ENCODE data around the gene CFAP90.

Gene CFAP90

DNA sequence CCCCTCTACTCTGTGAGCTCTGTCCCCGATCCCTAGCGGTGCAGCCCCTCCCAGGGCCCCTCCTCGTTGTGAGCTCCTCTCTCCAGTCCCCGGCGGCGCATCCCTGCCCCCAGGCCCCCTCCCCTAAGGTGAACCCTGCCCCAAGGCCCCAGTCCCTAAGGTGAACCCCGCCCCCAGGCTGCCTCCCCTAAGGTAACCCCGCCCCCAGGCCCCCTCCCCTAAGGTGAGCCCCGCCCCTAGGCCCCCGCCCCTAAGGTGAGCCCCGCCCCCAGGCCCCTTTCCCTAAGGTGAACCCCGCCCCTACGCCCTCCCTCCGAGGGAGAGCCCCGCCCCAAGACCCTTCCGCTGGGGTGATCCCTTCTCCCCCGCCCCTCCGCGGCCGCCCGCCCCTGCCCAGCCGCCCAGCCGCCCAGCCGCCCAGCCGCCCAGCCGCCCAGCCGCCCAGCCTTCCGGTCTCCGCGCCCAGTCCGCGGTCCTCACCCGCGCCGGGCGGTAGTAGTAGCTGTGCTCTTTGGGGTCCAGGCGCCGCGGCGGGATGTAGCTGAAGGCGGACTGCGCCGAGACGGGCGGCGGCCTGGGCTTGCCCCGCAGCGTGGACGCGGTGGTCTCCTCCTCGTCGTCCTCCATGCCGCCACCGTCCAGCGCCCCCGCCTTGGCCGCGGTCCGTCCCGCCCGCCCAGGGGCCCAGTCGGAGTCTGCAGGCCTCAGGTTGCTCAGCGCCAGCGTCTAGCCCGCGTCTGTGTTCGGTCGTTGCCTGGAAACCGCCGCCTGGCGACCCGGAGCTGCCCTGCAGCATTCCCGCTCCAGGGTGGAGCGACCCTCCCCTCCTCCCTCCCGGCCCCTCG lies at the start of gene CFAP90:
Gene CFAP90, minus strand, starts transcription at position 739 of the 845 bp plus-strand sequence. Its CDS starts 112 bp downstream, at position 627.
- TF ChIP-seq ZNF274 (IDR thresholded peaks at IDR 0.05; ENCODE audit: low read depth, low read length), result no peak
- H3K4me3 ChIP-seq (ENCODE audit: low read length), result peak within 1 kb of the TSS; percentile 42; the same call in 1 of the 2 replicates

DNA sequence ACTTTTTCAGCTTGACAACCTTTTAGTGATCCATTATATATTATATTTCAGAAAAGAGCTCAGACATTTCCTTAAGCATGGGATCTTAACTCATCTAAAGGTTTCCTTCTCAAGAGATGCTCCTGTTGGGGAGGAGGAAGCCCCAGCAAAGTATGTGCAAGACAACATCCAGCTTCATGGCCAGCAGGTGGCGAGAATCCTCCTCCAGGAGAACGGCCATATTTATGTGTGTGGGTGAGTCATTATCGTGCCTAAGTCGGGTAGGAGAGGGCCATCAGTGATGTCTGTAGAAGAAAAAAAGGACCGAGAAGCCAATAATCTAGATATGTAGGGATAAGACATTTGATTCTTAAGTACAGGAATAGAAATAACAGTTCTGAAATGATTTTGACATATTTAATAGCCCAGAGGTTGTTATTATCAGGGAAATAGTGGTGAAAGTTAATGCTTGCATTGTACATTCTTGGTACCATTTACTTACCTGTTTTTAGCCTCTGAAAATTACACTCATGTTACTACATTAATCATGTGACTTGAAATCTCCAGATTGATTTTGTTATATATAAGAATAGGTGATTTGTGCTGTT lies 46.2 kb upstream of the CFAP90 start:
- H3K4me3 ChIP-seq (ENCODE audit: low read length), result no peak overlapping the region
- no peak for TF ChIP-seq ZNF274 (IDR thresholded peaks at IDR 0.05; ENCODE audit: low read depth, low read length)

GRCh38 chr5:7894860-7895259 lies 43.9 kb upstream of the CFAP90 start:
- no peak overlapping the region for H3K4me3 ChIP-seq (ENCODE audit: low read length)
- no peak for TF ChIP-seq ZNF274 (IDR thresholded peaks at IDR 0.05; ENCODE audit: low read depth, low read length)

DNA sequence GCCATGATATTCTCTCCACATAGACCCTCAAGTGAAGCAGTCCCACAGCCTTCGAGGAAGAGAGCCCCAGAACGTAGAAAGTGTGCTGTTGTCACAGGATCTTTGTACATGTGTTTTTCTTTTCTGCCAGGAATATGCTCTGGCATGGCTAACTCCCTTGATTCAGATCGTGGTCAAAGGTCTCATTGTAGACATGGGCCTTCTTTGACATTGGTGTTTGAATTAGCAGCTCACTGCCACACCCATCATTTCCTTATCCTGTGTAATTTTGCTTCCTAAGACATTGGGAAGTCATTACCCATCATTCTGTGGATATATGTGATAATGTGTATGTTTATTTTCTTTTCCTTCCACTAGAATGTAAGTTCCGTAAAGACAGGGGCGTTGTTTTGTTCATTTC lies 43.5 kb upstream of the CFAP90 start:
- TF ChIP-seq ZNF274 (IDR thresholded peaks at IDR 0.05; ENCODE audit: low read depth, low read length), result no peak
- H3K4me3 ChIP-seq (ENCODE audit: low read length), result no peak overlapping the region

DNA sequence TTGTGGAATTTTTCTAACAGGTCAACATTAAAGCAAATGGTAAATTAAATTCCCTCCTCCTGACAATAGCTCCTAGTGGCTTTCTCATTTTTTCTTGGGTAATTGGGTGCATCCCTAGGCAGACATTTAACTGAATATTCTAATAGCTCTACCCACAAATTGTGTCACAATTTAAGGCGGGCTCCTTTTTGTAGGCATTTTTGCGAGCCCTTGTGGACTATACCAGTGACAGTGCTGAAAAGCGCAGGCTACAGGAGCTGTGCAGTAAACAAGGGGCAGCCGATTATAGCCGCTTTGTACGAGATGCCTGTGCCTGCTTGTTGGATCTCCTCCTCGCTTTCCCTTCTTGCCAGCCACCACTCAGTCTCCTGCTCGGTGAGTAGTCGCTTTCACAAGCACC lies 38.0 kb upstream of the CFAP90 start:
- H3K4me3 ChIP-seq (ENCODE audit: low read length), result no peak overlapping the region
- TF ChIP-seq ZNF274 (IDR thresholded peaks at IDR 0.05; ENCODE audit: low read depth, low read length), result no peak

DNA sequence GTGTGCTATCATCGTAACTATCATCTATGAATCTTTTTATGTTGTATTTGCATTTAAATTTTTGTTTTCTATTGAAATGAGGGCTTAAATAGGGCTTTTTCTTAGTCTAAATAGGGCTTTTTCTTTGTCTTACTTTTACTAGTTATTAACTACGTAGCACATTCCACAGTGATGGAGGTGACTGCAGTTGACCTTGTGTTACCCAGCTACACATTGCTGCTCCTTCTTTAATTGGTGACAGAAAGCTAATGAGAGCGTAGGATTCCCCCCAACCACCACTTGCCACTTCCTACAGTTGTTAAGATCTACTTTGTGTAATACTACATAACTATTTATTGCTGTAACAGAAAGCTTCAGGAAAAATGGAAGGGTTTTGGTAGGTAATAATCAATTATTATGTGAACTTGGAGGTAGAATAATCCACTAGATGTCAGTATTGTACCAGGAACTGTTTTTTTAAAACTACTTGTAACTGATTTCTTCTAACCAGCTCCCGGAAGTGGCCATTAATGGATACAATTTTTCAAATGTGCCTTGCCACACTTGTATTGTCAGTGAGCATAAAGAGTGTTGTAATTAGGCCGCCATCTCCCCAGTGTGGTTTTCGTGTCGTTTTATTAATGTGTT lies 36.0 kb upstream of the CFAP90 start:
- no peak for TF ChIP-seq ZNF274 (IDR thresholded peaks at IDR 0.05; ENCODE audit: low read depth, low read length)
- H3K4me3 ChIP-seq (ENCODE audit: low read length), result no peak overlapping the region

DNA sequence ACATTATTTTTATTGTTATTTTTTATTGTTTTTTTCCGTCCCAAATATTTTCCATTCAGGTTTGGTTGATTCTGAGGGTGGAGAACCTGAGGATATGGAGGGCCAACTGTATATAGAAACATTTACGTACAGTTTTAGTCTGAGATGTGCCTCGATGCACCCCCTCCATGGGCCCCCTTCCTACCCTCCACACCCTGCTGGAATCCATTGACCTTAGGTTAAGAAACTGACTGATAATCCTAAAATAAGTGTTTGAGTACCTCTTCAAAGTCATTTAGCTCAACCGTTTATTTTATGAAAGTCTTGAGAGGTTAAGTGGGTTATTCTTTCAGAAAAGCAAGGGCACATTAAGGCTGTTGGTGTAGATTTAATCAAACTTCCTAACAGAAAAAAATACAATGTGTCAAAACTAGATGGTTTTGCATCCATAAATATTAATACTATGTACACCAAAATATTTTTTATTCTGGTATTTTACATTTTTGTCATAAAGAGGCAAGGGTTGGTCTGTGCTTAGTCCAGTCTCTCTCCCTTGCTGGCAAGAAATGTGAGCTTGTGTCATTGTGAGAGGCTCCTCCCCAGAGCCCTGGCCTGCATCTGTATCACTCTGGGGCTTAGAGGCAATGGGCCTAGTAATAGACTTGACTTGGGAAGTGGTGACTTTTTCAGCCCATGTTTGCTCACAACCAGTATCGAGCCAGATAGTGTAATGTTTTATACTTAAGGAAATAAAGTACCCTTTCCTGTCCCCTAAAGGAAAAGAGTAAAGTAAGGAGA lies 33.7 kb upstream of the CFAP90 start:
- no peak for TF ChIP-seq ZNF274 (IDR thresholded peaks at IDR 0.05; ENCODE audit: low read depth, low read length)
- H3K4me3 ChIP-seq (ENCODE audit: low read length), result no peak overlapping the region

DNA sequence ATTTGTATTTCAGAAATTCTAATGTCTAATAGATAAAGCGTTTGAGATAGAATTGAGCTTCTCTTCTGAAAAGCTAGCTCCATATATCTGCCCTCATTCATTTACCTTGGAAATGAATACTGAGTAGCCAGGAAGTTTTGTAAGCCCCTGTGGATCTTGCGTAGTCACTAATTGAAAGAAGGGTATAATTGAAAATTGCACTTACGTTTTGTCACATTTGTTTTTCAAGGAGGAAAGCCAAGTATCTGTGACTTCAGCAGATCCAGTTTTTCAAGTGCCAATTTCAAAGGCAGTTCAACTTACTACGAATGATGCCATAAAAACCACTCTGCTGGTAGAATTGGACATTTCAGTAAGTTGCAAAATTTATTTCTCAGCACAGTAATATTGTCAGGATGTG lies 32.0 kb upstream of the CFAP90 start:
- no peak for TF ChIP-seq ZNF274 (IDR thresholded peaks at IDR 0.05; ENCODE audit: low read depth, low read length)
- no peak overlapping the region for H3K4me3 ChIP-seq (ENCODE audit: low read length)

DNA sequence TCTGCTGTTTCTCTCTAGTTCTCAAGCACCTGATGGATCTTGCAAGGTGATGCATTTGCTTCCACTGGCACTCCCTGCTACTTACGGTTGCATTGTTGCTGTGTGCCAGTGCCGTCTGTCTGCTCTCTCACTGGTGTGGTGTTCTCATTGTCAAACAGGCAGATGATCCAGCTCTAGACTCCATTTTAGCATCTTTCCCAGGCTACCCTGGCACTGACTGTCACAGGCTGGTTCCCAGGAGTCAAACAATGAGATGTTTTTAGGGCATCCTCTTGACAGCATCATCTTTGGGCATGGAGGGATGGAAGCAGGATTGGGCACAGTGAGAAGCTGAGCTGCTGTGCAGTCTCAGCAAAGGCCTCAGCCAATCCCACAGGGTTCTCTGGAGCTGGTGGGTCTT lies 30.9 kb upstream of the CFAP90 start:
- no peak for TF ChIP-seq ZNF274 (IDR thresholded peaks at IDR 0.05; ENCODE audit: low read depth, low read length)
- H3K4me3 ChIP-seq (ENCODE audit: low read length), result no peak overlapping the region

- no peak for TF ChIP-seq ZNF274 (IDR thresholded peaks at IDR 0.05; ENCODE audit: low read depth, low read length)
- H3K4me3 ChIP-seq (ENCODE audit: low read length), result no peak overlapping the region
Observed at GRCh38 chr5:7881091-7881490, 30.2 kb upstream of the CFAP90 start.

DNA sequence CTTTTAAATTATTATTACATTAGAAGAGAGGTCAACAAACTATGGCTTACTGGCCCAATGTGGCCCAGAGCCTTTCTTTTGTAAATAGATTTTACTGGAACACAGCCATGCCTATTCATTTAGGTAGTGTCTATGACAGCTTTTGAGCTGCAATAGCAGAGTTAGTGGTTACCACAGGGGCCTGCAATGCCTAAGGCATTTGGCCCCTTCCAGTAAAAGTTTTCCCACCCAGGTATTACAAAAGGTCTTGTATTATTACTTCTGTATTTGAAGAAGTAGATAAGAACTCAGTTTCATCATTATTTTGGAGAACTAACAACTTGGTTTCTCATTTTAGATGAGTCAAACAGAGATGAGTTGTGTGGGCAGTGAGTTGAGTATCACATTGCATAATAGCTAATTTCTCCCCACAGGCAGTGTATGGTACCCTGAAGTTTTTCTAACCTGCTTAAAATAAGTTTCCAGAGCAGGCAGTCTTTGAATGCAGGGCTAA lies 27.5 kb upstream of the CFAP90 start:
- no peak overlapping the region for H3K4me3 ChIP-seq (ENCODE audit: low read length)
- no peak for TF ChIP-seq ZNF274 (IDR thresholded peaks at IDR 0.05; ENCODE audit: low read depth, low read length)

GRCh38 chr5:7877851-7878250 lies 26.9 kb upstream of the CFAP90 start:
- no peak for TF ChIP-seq ZNF274 (IDR thresholded peaks at IDR 0.05; ENCODE audit: low read depth, low read length)
- H3K4me3 ChIP-seq (ENCODE audit: low read length), result no peak overlapping the region

- no peak overlapping the region for H3K4me3 ChIP-seq (ENCODE audit: low read length)
- no peak for TF ChIP-seq ZNF274 (IDR thresholded peaks at IDR 0.05; ENCODE audit: low read depth, low read length)
Observed at GRCh38 chr5:7876867-7877266, 25.9 kb upstream of the CFAP90 start.

- no peak overlapping the region for H3K4me3 ChIP-seq (ENCODE audit: low read length)
- no peak for TF ChIP-seq ZNF274 (IDR thresholded peaks at IDR 0.05; ENCODE audit: low read depth, low read length)
Observed at GRCh38 chr5:7875151-7875550, 24.2 kb upstream of the CFAP90 start.
